H1 (cell line): ENCODE measurements around the gene EXT2. TPM values are rescaled to one million over a fixed set of nuclear protein-coding genes. Genes with fewer than 3 reads are reported as not detected.

ENCODE experiments used
- BACH1 ChIP-seq: IDR thresholded peaks from 2 replicates; pipeline ENCODE4 v1.6.1; 2012; ENCODE audit warnings: low read length, improper control_type of control experiment
- BRCA1 ChIP-seq: IDR thresholded peaks from 2 replicates; pipeline ENCODE4 v1.6.1; 2012; ENCODE audit warnings: low read depth, low read length, improper control_type of control experiment
- CEBPB ChIP-seq: IDR thresholded peaks from 2 replicates; pipeline ENCODE4 v1.6.1; 2012; ENCODE audit warnings: low read depth, low read length
- CHD7 ChIP-seq: fragments of 300-600 bp; sonication (generic); IDR thresholded peaks from 2 replicates; pipeline ENCODE4 v1.7.1; 2012; ENCODE audit warnings: low read length, moderate library complexity, mild to moderate bottlenecking, inconsistent platforms; ENCODE audit not compliant: insufficient replicate concordance
- CTBP2 ChIP-seq: IDR thresholded peaks from 2 replicates; pipeline ENCODE4 v1.7.0; 2011; ENCODE audit warnings: borderline replicate concordance, mild to moderate bottlenecking, moderate library complexity, mixed read lengths, low read length; ENCODE audit not compliant: insufficient read depth, insufficient read length
- FOSL1 ChIP-seq: IDR thresholded peaks from 2 replicates; pipeline ENCODE4 v1.6.1; 2011; ENCODE audit warnings: mild to moderate bottlenecking, low read depth, low read length, moderate library complexity; ENCODE audit not compliant: insufficient read depth
- JUN ChIP-seq: IDR thresholded peaks from 2 replicates; pipeline ENCODE4 v1.6.1; 2011; ENCODE audit warnings: low read depth, mild to moderate bottlenecking, improper control_type of control experiment, low read length
- RNF2 ChIP-seq: fragments of 200-900, 300-1000 bp; sonication (generic); IDR thresholded peaks from 2 replicates; pipeline ENCODE4 v1.7.1; 2016; ENCODE audit warnings: borderline replicate concordance, low read depth, mild to moderate bottlenecking, antibody characterized with exemption, low read length; ENCODE audit not compliant: poor library complexity, severe bottlenecking; ENCODE audit errors: missing control alignments
- SAP30 ChIP-seq: fragments of 300-600 bp; sonication (generic); IDR thresholded peaks from 2 replicates; pipeline ENCODE4 v1.7.1; 2012; ENCODE audit warnings: low read length, moderate library complexity, mild to moderate bottlenecking, inconsistent platforms; ENCODE audit not compliant: insufficient read depth, insufficient replicate concordance
- SIN3A ChIP-seq, 2 experiments: IDR thresholded peaks in 1 of 2; conservative IDR thresholded peaks in 1 of 2; 2 replicates each; pipeline ENCODE4 v1.6.1; 2011 to 2012; ENCODE audit warnings: low read length in 2 of 2, improper control_type of control experiment in 1 of 2, low read depth in 1 of 2, mild to moderate bottlenecking in 1 of 2
- YY1 ChIP-seq: IDR thresholded peaks from 2 replicates; pipeline ENCODE4 v1.6.1; 2011; ENCODE audit warnings: low read depth, mild to moderate bottlenecking, low read length
- polyA plus RNA-seq, 7 experiments: library from polyadenylated mRNA; depleted of rRNA in 3 of 7; stranded (reverse) in 5 of 7; unstranded in 2 of 7; fragments of >200 nt in 5 of 7; fragments of 200-250 nt in 2 of 7; gene quantifications; 1 replicate in 5 of 7; 2 replicates in 1 of 7; 4 replicates in 1 of 7; pipeline versions ENCODE4 v1.2.1 to v1.2.3, GENCODE V29; 2011 to 2013; ENCODE audit warnings: missing spikeins in 2 of 7, mixed read lengths in 2 of 7
- total RNA-seq: library from RNA; stranded (reverse); fragmentation: NEBNext Ultra II Directional; extraction: Animal tissue kit (Norgen Biotek cat#: 25700); gene quantifications from 2 replicates; pipeline ENCODE4 v1.2.1, GENCODE V29; 2021

EXT2 gene
- total and polyA plus RNA-seq, 2 of the 8 experiments (the other 6 are each of a cell fraction or from before 2014, with no cell fraction given): 29.8 to 42.8 TPM

- TF ChIP-seq CHD7: no peak
- TF ChIP-seq SAP30: no peak
- TF ChIP-seq JUN: no peak
- TF ChIP-seq BACH1: no peak
- no peak for TF ChIP-seq RNF2
- no peak for TF ChIP-seq CEBPB
- no peak for TF ChIP-seq BRCA1
- no peak for TF ChIP-seq SIN3A (conservative IDR thresholded peaks at IDR 0.05 in 1 of 2, IDR thresholded peaks at IDR 0.05 in 1 of 2; ENCODE audit: low read depth in 1 of 2, low read length in 2 of 2)
- no peak for TF ChIP-seq YY1
- TF ChIP-seq CTBP2: no peak
- no peak for TF ChIP-seq FOSL1
Observed at GRCh38 chr11:44127130-44127529, 31.7 kb downstream of the EXT2 start (continued).
